ENCODE results near the gene ADRM1.

Gene ADRM1

GRCh38 chr20:62299666-62300236 lies 3.0 kb upstream of the ADRM1 start:
- no peak for DNase-seq

- no peak for DNase-seq
Measured at GRCh38 chr20:62300319-62300718, 2.5 kb upstream of the ADRM1 start.

DNA sequence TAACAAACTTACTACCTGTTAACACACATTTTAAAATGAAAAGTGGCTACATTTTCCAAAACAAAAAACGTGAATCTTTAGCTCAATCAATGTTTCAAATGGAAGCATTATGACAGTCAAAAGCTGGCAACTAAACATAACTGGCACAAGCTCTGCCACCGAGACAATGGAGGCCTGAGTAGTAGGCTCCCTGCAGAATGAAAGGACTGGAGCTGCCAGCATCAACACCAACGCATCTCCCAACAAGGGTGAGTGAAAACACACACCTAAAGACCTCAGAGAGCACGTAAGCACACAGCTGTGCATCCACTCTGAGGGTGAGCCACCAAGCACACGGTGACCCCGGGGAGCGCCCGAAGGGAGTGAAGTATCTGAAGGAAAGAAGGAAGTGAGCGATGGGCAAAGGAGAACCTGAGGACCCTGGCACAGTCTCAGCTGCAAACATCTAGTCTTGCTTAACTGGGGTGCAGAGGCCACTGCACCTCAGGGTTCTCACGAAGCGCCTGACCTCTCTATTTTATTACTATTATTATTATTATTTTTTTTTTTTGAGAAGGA lies 1.6 kb upstream of the ADRM1 start:
- DNase-seq, result no peak

GRCh38 chr20:62301773-62302340 lies 940 bp upstream of the ADRM1 start:
- DNase-seq, result peak; percentile 94

DNA sequence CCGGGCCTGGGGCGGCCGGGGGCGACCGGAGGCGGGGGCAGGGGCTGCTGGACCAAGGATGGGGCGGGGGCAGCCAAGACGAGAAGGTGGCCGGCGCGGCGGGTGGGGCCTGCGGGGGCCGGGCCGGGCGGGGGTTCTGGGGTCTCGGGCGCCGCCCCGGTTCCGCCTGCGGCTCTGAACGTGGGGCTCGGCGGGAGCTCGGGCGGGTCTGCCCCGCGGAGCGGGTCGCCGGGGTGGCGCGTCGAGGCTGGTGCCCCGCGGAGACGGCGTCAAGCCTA lies 204 bp downstream of the ADRM1 start:
- DNase-seq, result no peak

GRCh38 chr20:62303340-62304226 lies 786 bp downstream of the ADRM1 start:
- DNase-seq, result peak; percentile 27

DNA sequence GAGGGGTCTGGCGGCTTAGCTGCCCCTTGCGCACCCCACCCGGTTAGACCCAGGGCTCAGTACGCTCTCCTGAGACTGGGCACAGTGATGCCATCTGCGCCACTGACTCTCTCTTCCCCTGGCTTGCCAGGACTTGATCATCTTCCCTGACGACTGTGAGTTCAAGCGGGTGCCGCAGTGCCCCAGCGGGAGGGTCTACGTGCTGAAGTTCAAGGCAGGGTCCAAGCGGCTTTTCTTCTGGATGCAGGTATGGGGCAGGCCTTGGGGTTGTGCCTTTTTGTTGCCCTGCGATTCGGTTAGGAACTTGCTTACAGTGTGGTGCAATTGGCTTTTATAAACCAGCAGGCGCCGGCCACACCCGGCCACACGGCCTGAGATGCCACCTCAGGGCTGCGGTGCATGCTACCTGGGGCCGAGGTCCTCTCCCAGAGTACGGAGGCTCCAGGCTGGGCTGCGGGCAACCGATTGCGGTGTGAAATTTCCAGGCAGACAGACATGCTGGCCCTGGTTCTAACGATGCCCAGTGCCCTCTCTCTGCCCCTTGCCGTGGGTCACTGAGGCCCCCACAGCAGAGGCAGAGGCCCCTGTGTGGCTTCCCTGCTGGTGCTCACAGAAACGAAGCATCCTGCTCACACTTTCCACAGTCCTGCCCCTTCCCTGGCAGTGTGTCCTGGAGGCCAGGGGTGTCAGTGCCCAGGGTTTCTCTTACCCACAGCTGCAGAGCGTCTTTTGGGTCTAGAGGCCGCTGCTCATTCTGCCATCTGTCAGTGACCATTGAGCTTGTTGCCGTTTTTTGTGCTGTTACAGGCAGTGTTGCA lies 1.7 kb downstream of the ADRM1 start:
- DNase-seq, result no peak

GRCh38 chr20:62305149-62305764 lies 2.5 kb downstream of the ADRM1 start:
- DNase-seq, result peak; percentile 26

DNA sequence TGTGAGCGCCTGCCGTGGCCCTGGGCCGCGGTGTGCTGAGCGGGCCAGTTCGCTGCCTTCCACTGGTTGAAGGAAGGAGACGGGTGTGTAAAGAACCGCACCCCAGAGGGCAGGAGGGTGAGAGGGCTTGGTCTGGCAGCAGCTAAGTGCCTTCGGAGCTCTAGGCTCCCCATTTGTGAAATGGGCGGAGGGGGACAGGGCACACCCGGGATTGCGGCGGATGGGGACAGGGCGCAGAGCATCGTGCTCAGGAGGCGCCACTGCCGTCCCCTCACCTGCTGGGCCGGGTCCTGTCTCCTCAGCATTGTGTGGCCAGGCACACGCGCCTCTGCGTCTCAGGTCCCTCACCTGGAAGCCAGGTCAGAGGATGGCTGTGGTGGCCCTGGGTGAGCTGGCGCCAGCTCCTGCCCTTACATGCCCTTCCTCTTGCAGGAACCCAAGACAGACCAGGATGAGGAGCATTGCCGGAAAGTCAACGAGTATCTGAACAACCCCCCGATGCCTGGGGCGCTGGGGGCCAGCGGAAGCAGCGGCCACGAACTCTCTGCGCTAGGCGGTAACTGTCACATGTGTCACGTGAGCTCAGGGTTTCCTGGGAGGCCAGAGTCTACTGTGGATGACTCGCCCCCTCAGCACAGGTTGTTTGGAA lies 3.1 kb downstream of the ADRM1 start:
- no peak for DNase-seq

GRCh38 chr20:62306414-62307187 lies 3.8 kb downstream of the ADRM1 start:
- no peak for DNase-seq

DNA sequence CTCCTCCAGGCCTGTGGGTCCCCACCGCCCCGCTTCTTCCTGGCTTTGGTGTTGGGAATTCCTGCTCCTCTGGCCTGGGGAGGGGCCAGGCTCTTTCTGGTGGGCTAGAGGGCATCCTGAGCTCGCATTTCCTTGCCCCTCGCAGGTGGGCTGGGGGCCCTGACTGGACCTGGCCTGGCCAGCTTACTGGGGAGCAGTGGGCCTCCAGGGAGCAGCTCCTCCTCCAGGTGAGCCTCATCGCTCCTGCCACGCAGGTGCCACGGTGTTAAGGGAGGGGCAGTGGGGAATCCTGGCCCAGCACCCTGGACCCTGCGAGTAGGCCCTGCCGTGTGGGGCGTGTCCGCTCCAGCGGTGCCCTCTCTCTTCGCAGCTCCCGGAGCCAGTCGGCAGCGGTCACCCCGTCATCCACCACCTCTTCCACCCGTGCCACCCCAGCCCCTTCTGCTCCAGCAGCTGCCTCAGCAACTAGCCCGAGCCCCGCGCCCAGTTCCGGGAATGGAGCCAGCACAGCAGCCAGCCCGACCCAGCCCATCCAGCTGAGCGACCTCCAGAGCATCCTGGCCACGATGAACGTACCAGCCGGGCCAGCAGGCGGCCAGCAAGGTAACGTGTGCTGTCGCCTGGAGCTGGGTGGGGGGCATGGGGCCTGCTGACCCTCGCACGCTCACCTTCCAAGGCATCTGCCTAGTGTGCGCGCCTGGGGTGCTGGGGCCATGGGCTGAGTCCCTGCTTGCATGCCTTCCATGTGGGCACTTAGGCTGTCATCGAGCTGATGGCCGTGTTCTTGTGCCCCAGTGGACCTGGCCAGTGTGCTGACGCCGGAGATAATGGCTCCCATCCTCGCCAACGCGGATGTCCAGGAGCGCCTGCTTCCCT lies 4.7 kb downstream of the ADRM1 start:
- no peak for DNase-seq

DNA sequence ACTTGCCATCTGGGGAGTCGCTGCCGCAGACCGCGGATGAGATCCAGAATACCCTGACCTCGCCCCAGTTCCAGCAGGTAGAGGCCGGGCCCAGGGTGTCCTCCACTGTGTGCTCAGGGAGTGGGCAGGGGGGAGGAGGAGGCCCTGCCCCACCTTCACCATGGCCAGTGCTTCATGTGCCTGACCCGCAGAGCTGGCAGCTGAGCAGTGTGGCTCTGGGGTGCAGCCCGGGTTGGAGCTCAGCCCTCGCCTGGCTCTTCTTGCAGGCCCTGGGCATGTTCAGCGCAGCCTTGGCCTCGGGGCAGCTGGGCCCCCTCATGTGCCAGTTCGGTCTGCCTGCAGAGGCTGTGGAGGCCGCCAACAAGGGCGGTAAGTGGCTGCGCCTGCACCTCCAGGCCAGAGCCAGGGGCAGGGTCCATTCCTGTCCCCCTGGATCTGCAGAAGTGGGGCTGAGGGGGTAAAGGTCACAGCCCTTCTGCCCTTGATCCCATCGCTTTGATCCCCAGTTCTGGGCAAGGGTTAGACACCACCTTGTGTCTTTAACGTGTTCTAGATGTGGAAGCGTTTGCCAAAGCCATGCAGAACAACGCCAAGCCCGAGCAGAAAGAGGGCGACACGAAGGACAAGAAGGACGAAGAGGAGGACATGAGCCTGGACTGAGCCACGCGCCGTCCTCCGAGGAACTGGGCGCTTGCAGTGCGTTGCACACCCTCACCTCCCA lies 5.5 kb downstream of the ADRM1 start:
- no peak for DNase-seq

DNA sequence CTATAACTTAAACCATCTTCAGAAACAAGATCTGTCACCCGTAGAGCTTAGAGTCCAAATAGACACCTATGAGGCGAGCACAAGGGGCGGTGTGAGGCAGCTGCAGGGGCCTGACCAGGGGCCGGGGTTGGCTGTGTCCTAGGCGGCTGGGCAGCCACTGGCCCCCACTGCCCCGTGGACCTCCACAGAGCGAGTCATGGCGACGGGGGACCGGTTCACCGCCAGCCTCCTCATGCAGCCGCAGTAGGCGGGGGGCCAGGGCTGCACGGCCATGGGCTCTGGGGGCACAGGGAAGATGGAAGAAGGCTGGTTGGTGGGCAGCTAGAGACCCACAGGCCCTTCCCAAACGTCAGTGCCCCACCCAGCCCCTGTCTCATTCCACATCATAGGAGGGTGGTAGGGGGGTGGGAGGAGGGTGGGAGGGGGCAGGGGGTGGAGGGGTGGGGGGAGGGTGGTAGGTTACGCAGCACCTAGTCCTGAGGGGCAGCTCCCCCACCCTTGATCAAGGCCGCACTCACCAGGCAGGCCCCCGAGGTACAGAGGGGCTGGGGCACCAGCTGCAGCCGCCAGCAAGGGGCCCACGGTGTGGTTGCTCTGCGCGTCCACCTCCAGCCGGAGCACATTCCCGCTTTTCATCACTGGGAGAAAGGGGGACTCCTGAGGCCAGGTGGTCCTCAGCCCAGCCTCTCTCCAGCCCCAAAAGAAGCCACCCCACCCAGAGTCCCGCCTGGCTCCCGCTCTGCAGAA lies 6.6 kb downstream of the ADRM1 start:
- DNase-seq, result no peak

DNA sequence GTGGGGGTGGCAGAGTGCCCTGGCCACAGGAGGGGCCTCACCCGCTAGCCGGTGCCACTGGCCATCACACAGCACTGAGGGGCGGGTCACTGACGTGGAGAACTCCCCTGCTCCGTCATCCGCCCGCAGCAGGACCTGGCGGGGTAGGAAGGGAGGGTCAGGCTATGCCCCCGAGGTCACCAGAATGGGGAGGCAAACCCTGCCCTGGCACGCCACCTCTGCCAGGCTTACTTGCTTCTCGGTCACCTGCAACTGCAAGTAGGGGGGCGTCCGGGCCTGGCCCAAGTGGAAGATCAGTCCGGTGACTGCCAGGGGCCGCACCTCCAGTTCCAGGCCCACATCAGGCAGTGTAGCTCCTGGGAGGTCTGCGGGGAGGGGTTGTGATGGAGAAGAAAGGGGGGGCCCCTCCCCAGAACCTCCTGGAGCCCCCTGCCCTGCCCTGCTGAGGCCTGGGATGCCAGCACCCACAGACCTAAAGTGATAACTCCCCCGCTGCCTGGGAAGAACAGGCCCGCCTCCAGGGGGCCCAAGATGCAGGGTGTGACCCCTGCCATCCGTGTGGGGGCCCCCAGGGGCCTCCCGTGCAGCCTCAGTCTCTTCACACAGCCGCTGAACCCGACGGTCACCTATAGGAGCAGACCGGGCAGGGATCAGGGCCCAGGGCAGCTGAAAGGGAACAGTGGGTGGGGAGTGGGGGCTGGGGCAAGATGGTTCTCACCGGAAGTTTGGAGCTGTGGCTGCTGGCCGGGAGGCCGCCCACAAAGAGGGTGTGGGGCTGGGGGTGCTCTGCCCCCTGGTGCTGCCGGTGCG lies 7.4 kb downstream of the ADRM1 start:
- DNase-seq, result no peak

DNA sequence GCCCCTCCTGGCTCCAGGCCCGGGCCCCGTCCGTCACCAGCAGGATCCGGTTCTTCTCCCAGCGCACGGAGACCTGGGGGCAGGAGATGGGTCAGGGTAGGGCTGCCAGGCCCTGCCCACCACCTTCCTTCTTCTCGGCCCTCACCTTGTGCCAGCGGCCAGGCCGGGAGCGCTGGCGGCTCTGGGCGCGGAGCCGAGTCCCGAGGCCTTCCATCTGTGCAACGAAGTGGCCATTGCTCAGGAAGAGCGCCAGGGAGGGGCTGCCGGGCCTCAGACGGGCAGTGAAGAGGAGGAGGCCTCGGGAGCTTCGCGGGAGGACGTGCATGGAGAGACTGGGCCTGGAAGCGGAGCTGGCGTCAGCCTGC lies 7.9 kb downstream of the ADRM1 start:
- DNase-seq, result no peak

GRCh38 chr20:62311150-62311549 lies 8.4 kb downstream of the ADRM1 start:
- no peak for DNase-seq

DNA sequence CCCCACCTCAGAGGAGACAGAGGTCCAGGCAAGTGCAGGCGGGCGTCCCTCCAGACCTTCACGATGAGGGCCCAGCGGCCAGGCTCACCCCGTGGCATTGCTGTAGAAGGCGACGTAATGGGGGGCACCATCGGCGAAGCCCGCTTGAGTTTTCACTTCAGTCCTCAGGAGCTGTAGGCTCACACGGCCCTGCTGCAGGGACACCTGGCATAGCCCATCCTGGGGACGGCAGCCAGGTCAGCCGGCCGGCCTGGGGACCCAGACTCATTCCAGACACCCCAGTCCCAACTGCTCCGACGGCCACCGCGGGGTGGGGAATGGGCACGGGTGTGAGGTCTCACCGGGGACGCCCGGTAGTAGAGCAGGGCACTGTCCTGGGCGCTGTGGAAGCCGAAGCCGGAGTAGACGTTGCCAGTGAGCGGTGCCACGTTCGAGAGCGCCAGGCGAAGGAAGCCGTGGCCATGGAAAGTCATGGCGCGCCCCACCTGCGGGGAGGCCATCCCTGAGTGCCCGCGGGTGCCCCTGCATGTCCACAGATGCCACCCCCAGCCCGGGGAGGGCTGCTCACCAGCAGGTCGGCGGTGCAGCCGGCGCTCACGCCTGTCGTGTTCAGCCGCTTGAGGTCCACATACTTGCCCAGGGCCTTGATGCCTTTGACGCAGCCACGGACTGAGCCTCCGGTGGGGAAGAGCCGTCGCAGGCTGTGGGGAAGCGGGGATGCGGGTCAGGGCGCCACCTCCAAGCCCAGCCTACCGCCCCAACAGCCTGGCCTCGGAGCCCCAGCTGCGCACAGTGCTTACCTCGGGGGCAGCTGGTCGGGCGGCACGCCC lies 9.2 kb downstream of the ADRM1 start:
- DNase-seq, result no peak

Measured in activated CD4-positive, alpha-beta T cell treated with anti-CD3 and anti-CD28 coated beads, Interleukin-10, Interleukin-2, amounts not matched to agents 100 ng/mL and 50 ng/mL, durations not matched to agents 16 hours and 8 hours (primary cell).